Mononuclear cell (primary cell): ENCODE data around the gene XPO1. TPM values are rescaled to one million over a fixed set of nuclear protein-coding genes. Genes with fewer than 3 reads are reported as not detected.
A peak's percentile ranks its signal among the peaks of the same experiment; 100 is the strongest.
"Not testable (repeated sequence)": the region's sequence is repeated elsewhere in the genome, so short reads cannot be mapped to it uniquely, and the experiment has no call there.

Experiments used
- H3K27me3 ChIP-seq: 2 replicates; pipeline ENCODE4 v1.6.0; 2011; ENCODE audit warnings: low read length, control low read depth; ENCODE audit not compliant: insufficient read depth
- H3K4me1 ChIP-seq: 2 replicates; pipeline ENCODE4 v1.5.1; 2011; ENCODE audit warnings: mild to moderate bottlenecking, low read length, control low read depth; ENCODE audit not compliant: insufficient read depth
- H3K4me3 ChIP-seq: 2 replicates; pipeline ENCODE4 v1.5.1; 2011; ENCODE audit warnings: mild to moderate bottlenecking, low read length, moderate library complexity
- H3K9me3 ChIP-seq: 2 replicates; pipeline ENCODE4 v1.5.1; 2011; ENCODE audit warnings: low read depth, mild to moderate bottlenecking, control low read depth, low read length
- total RNA-seq: library from RNA; depleted of rRNA; stranded (reverse); fragments of >200 nt; gene quantifications from one replicate; pipeline ENCODE4 v1.2.3, GENCODE V29; 2012

XPO1 gene
- total RNA-seq, 1 donor: 111 TPM

DNA sequence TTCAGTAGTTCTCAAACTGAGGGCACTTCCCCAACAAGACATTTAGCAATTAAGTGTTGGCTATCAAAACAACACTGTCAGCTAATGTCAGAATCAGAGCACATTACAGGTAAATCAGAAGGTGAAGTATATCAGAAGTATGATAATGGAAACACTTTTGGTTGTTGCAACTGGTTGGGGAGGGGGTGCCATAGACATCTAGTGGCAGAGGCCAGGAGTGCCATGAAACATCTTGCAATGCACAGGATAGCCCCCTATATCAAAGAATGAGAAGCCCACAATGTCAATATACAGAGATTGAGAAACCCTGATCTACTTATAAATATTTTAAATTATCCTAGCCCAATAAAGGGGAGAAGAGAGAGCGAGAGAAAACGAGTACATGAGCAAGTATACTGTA is 4.9 kb upstream of the XPO1 start:
- Histone ChIP-seq H3K4me1 (peaks cover 8% of the 10 kb centered on the region), H3K9me3 (no peaks in the 10 kb centered on the region), H3K27me3 (no peaks in the 10 kb centered on the region), H3K4me3 (no peak overlapping the region)

GRCh38 chr2:61540167-61540566 is 2.0 kb upstream of the XPO1 start:
- H3K27me3 ChIP-seq, H3K9me3 ChIP-seq, H3K4me3 ChIP-seq, H3K4me1 ChIP-seq: not testable (repeated sequence)

- peak overlapping the region; percentile 88 for H3K4me3 ChIP-seq
- H3K27me3 ChIP-seq: no peaks in the 10 kb centered on the region
- peaks cover 19% of the 10 kb centered on the region for H3K4me1 ChIP-seq
- no peaks in the 10 kb centered on the region for H3K9me3 ChIP-seq
These were observed 864 bp upstream of the XPO1 start for GRCh38 chr2:61538920-61539520.

DNA sequence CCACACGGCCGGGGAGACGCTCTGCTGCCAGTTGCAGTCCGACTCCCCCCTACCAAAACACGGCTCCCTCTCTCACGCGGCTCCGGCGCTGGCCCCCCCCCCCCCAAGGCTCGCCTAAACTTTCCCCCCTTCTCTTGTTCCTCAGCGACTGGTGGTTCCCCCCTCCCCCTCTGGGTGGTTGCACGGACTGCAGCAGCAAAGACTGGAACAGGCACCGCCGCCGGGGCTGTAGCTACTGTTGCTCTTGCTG is 281 bp downstream of the XPO1 start:
- H3K4me1 ChIP-seq: peaks cover 19% of the 10 kb centered on the region

DNA sequence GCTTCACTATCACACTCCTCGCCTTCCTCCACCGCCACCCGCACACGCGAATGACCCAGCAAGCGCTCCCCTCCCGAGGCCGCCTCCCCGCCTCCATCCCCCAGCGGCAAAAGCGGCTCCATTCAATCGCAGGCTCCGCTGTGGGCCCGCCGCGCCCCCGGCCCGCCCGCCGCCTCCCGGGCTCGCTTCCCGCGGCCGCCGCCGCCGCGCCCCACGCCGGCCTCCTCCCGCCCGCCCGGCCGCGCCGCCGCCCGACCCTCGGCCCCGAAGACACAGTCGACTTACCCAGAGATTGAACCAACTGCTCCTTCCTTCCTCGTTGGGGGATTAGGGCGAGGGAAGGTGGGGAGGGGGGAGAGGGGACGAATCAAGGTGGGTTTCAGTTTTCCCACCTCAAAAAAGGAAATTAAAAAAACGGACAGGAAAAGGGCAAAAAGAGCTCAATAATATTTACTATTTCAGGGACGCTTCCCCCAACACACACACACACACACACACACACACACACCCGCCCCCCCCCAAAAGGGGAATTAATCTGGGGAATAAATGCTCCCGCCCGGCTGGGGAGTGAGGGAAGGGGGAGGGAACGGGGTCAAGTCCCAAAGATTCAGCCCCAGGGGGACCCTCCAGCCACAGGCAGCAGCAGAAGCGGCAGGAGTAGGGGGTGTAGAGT is 743 bp downstream of the XPO1 start:
- no peaks in the 10 kb centered on the region for H3K9me3 ChIP-seq
- H3K27me3 ChIP-seq: no peaks in the 10 kb centered on the region
- H3K4me1 ChIP-seq: peaks cover 19% of the 10 kb centered on the region
- H3K4me3 ChIP-seq: peak overlapping the region; percentile 88

More for the DNA sequence above, 281 bp downstream of the XPO1 start:
- no peaks in the 10 kb centered on the region for H3K9me3 ChIP-seq
- H3K4me3 ChIP-seq: peak overlapping the region; percentile 88
- no peaks in the 10 kb centered on the region for H3K27me3 ChIP-seq

GRCh38 chr2:61536572-61537276 is 1.4 kb downstream of the XPO1 start:
- peak overlapping the region; percentile 88 for H3K4me3 ChIP-seq
- H3K27me3 ChIP-seq: no peaks in the 10 kb centered on the region
- H3K9me3 ChIP-seq: no peaks in the 10 kb centered on the region
- H3K4me1 ChIP-seq: peaks cover 19% of the 10 kb centered on the region

DNA sequence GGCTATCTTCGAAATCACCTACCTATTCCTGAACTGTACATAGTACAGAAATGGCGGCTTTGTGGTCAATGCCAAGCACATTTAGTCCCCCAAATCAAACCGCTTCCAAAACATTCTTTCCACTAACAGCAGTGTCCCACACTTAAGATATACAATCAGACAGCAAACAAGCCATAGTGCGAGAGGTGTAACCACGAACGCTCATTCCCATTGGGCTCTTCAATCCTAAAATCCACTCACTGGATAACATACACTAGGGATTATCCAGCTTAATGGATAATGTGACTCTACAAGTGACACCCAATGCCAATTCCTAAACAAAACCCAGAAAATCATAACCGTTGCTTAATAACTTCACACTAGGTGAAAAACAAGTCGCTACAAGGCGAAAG is 2.0 kb downstream of the XPO1 start:
- peak overlapping the region; percentile 88 for H3K4me3 ChIP-seq
- H3K27me3 ChIP-seq: no peaks in the 10 kb centered on the region
- peaks cover 19% of the 10 kb centered on the region for H3K4me1 ChIP-seq
- H3K9me3 ChIP-seq: no peaks in the 10 kb centered on the region

GRCh38 chr2:61535449-61535848 is 2.7 kb downstream of the XPO1 start:
- no peak overlapping the region for H3K4me3 ChIP-seq
- H3K9me3 ChIP-seq: no peaks in the 10 kb centered on the region
- H3K27me3 ChIP-seq: no peaks in the 10 kb centered on the region
- H3K4me1 ChIP-seq: peaks cover 19% of the 10 kb centered on the region

DNA sequence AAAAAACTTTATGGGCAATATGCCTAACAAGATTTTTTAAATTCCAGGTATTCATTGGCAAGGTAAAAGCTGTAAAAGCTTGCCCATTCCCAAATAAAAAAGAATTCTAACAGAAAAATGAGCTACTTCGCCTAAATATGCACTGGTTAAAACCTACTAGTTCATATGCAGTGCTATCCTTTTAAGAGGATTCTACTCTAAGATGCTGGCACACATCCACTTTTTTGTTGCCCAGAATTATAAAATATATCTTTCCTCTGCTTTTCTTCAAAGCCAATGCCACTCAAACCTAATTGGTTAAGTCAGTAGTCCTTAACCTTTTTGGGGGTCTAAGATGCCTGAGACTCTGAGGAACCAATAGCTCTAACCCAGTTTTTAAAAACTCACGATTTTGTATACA is 3.2 kb downstream of the XPO1 start:
- Histone ChIP-seq H3K4me3 (no peak overlapping the region), H3K27me3 (no peaks in the 10 kb centered on the region), H3K4me1 (peaks cover 19% of the 10 kb centered on the region)

DNA sequence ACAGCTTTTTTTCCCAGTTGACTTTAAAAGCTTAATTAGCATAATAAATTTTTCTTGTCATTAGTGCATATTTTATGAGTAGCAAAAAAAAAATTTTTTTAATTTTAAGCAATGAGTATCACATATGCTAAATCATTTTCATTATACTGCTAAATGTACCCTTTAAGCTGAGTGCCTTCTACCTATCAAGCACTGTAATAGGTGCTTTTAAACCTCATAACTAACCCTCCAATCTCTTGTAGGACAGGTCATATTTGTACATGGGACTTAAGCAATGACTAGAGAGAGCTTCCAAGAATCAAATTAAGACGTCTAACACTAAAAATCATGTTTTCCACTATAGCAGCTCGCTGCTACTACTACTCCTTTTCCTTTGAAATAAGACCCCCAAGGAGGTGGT is 7.4 kb downstream of the XPO1 start:
- Histone ChIP-seq H3K4me3 (no peak overlapping the region), H3K9me3 (no peaks in the 10 kb centered on the region), H3K4me1 (peaks cover 14% of the 10 kb centered on the region), H3K27me3 (no peaks in the 10 kb centered on the region)

More for the DNA sequence above, 3.2 kb downstream of the XPO1 start:
- H3K9me3 ChIP-seq: no peaks in the 10 kb centered on the region

GRCh38 chr2:61529944-61530735 is 8.0 kb downstream of the XPO1 start:
- Histone ChIP-seq H3K9me3 (no peaks in the 10 kb centered on the region), H3K4me3 (no peak overlapping the region), H3K27me3 (no peaks in the 10 kb centered on the region), H3K4me1 (peaks cover 12% of the 10 kb centered on the region)

DNA sequence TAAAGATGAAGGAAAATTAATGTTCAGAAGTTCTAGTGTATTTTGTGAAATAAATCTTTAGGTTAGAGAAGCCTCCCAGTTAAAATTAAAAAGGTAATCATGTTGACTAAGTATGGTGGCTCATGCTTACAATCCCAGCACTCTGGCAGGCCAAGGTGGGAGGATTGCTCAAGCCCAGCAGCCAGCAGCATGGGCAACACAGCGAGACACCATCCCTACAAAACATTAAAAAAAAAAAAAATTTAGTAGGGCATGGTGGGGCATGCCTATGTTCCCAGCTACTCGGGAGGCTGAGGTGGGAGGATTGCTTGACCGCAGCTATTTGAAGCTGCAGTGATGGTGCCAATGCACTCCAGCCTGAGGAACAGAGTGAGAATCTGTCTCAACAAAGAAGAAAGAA is 17.9 kb downstream of the XPO1 start:
- H3K9me3 ChIP-seq: no peaks in the 10 kb centered on the region
- H3K27me3 ChIP-seq: no peaks in the 10 kb centered on the region
- H3K4me3 ChIP-seq: no peak overlapping the region
- no peaks in the 10 kb centered on the region for H3K4me1 ChIP-seq

- no peaks in the 10 kb centered on the region for H3K9me3 ChIP-seq
- no peaks in the 10 kb centered on the region for H3K4me1 ChIP-seq
- no peak overlapping the region for H3K4me3 ChIP-seq
- no peaks in the 10 kb centered on the region for H3K27me3 ChIP-seq
These were observed 25.3 kb downstream of the XPO1 start for GRCh38 chr2:61512768-61513398.

GRCh38 chr2:61510674-61511671 is 27.2 kb downstream of the XPO1 start:
- no peaks in the 10 kb centered on the region for H3K4me1 ChIP-seq
- no peaks in the 10 kb centered on the region for H3K9me3 ChIP-seq
- H3K4me3 ChIP-seq: no peak overlapping the region
- no peaks in the 10 kb centered on the region for H3K27me3 ChIP-seq
